Hematopoietic multipotent progenitor cell treated with erythropoietin and hydrocortisone succinate and interleukin-3 and kit ligand, for 17 days (in vitro differentiated cells): ENCODE results near the gene CFAP107.

ENCODE experiments used
- DNase-seq: peaks from one replicate; pipeline ENCODE4 v3.0.0-alpha.2; 2015; ENCODE audit warnings: low spot score

Gene CFAP107

DNA sequence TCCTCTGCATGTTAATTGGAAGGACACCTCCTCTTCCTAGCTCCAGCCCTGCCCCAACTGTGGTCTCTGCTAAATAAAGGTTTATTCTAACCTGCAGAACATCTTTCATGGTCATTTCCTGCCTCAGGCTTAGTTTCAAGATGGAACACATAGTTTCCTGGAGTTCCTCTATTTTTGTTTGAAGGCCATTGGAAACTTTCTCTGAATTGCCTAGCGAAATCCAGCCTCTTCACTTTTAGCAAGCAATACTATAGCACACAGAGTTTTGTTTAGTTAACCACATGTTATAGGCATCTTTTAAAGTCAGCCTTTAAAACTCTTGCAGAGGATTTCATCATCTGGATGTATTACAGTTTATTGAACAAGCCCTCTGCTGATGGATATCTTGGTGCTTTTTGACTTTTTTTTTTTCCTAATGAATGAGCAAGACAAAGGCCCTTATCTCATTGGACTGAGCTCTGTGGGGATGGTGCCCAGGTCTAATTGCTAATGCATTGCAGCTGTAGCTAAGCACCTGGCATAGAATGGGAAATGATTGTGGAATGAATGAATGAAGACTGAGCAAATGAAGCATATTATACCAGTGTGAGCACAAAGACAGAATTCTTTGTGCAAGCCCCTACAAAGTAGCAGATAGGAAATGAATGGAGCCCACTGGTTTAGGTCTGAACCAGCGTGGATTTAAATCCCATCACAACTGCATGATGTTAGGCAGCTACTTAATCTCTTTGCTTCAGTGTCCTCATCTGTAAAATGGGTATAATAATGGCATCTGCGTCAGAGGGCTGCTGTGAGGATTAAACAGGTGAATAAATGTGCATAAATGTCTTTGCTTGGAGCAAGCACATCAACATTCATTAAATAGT lies 641 bp upstream of the CFAP107 start:
- no peak for DNase-seq

DNA sequence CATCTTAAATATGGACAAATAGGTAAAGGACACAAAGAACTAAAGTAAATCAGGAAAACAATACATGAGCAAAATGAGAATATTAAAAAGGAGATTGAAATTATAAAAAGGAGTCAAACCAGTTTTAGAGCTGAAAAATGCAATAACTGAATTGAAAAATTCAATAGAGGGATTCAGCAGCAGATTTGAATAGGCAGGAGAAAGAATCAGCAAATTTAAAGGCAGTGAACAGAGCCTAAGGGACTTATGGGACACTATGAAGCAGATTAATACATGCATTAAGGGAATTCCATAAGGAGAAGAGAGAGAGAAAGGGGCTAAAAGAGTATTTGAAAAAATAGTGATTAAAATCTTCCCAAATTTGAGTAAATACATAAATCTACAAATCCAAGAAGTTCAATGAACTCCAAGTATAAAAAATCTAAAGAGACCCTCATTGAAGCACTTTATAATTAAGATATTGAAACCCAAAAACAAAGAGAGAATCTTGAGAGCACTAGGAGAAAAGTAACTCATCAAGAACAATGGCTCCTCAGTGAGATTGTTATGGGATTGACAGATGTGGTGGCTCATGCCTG lies 2.9 kb downstream of the CFAP107 start:
- DNase-seq = no peak

DNA sequence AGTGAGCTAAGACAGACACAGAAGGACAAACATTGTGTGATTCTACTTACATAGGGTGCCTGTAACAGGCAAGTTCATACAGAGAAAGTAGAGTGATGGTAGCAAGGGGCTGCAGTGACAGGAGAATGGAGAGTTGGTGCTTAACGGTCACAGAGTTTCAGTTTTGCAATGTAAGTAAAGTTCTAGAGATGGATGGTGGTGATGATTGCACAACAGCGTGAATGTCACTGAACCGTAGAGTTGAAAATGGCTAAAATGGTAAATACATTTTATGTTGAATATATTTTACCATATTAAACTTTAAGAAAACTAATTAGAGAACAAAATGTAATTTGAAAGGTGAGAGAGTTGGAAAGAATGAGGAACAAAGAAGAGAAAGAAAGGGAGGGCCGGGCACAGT lies 8.7 kb downstream of the CFAP107 start:
- DNase-seq = no peak

DNA sequence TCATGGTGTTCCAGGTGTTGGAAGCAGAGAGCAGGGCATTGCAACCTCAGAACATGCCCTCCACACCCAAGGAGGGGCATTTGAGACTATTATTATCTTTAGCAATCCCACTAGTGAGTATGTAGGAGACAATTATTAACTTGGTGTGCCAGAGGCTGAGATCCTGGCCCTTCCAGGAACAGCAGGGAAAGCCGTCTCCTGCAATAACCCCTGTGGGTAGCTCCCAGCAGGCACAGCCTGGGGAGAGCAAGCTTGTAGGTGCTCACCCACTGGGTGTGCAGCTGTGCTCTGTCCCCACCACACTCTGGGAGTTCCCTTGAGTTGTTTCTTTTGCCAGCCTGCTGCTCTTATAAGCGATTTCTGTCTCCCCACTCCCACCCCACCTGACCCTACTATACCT lies 10.3 kb downstream of the CFAP107 start:
- no peak for DNase-seq

DNA sequence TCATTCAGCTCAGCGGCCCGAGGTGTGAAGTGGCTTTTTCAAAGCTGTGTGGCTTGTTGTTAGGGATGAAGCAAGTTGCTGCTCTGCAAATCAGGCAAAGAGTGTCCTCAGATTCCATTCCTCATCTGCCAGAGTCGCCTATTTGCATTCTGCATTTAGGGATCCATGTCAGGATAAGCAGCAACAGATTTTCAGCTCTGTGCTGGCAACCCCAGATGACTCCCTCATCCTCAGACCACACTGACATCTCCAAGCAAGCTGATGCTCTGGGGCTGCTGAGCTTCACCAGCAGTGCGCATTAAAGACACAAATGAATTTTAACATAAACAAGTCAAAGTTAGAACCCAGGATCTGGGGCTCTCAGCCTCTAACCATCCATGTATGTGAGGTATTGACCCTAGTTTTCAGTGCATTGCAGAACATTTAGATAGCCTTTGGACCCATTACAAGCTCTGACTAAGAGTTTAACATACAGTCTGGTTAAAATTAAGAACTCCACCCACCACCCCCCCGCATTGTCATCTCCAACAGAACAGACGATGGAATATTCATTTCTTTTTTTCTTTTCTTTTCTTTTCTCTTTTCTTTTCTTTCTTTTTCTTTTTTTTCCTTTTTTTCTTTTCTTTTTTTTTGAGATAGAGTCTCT lies 10.9 kb downstream of the CFAP107 start:
- no peak for DNase-seq

DNA sequence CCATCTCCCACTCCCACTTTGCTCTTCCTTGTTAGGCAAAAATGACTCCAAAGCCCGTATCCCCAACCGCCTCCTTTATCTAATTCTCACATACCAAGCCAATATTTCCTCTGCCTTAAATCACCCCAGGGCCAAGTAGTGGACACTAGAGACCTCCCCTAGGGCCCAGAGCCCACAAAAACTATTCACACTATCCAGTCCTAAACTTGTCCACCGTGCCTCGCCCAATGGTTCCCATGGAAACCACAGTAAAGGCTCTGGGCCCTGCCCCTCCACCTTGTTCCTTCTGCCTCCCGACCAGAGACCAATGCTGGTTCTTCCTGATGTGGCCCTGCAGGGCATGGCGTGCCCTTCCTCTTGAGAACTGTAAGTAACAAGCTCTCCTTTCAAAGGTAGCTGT lies 11.8 kb downstream of the CFAP107 start:
- DNase-seq = no peak

DNA sequence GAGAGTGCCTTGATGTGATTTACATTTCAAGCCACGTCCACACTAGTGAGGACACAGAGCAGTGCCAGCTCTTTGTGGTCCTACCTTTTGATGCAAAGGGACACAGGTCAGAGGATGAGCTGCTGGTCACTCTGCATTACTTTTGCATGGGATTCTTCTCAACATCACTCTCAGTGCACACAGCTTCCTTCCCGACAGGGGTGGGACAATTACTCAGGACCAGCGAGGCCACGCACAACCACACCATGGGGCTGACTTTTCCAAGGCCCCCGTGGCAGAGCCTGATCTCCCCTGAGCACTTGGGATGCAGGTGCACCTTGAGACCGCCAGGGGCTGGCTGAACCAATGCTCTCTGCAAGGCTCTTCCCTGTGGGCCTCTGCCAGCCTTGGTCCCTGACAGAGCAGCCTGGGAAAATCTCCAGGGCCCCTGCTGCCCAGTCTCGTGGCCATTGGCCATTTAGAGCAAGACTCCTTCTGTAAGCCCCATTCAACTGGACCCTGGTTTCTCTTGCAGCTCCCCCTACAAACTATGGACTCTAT lies 14.3 kb downstream of the CFAP107 start:
- DNase-seq = no peak

DNA sequence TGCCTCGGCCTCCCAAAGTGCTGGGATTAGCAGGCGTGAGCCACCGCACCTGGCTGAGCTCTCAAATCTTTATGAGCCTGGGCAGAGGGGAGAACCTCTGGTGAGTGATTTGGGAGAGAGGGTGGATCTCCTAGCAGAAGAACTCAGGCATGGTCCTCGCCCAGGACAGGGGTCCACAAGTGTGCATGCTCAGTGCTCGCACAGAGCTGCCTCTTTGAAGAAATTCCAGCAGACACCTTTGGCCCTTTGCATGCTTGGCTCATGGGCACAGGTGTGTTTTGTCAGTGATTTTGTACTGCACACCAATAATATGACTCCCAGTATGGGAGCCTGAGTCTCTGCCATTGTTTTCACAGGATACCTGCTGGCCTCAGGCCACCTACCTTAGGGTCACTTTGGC lies 15.8 kb downstream of the CFAP107 start:
- DNase-seq = no peak

DNA sequence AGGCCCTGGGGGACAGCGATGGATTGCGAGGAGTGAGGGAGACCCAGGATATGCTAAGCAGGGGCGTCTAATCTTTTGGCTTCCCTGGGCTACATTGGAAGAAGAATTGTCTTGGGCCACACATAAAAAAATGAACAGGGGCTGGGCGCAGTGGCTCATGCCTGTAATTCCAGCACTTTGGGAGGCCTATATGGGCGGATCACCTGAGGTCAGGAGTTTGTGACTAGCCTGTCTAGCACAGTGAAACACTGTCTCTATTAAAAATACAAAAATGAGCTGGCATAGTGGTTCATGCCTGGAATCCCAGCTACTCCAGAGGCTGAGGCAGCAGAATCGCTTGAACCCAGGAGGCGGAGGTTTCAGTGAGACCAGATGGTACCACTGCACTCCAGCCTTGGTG lies 16.8 kb downstream of the CFAP107 start:
- no peak for DNase-seq

DNA sequence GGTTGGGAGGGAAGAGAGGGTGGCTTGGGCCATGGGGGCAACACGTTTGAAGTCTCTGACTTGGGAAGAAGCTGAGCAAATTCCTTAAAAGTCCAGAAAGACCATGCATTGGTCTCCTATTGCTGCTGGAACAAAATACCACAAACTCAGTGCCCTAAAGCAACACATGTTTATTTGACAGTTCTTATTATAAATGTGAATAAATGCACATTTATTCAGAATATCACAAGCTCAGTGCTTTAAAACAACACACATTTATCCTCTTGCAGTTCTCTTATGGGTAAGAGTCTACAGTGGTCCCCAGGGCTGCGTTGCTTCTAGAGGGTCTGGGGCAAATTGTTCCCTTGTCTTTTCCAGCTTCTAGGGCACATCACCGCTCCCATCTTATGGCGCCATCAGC lies 17.5 kb downstream of the CFAP107 start:
- no peak for DNase-seq

DNA sequence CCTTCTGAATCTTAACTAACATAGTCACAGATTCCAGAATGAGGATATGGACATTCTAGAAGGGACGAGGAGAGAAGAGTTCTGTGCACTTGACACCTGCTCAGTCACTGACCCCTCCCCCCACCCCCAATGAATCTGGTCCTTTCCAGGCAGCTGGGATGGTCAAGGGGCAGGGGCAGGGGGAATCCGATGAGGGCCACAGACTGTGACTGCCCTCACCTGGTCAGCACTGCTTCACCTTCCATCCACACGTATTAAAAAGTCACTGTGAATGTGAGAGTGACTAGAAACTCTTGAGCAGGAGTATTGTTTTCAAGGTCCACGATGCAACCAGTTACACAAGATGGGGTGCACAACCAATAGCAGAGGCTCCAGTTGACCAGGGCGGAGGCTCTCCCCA lies 18.0 kb downstream of the CFAP107 start:
- DNase-seq = no peak

DNA sequence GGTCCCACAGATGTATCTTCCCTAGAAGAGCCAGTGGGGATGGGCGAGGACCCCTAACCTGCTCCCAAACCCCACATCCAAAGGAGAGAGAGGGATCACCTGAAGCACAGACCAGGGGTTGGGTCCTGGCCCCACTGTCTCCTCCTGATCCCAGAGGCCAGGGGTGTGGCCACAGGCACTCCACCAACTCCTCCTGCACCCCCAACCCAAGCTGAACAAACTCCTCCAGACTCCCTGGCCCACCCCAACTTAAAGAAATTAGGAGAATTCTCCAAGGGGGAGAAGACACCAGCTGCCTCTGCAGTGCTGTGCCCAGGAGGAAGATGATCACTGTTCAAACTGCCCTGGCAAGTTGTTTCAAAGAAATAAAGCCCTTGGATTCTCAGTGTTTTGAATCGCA lies 23.0 kb downstream of the CFAP107 start:
- DNase-seq = no peak

DNA sequence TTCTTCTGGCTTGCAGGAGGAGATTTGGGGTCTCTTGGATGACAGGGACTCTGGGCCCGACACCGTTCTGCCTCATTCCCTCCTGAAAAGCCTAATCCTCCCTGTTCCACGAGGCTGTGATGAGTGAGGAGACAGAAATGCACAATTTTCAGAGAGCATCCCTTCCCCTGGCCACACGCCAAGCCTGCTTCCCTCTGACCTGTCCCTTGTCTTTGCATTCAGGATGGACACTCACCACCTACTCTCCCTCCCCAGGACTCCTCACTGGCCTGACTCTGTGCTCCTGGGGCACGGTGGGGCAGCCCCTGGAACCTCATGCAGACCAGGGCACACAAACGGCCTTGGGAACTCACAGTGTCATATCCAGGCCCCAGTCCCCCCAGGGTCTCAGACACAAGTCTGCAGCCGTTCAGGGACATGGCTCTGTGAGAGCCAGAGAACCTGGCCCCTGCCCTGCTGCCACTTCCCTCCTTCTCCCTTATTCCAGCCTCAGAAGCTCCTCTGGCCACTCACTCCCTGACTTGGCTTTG lies 24.0 kb downstream of the CFAP107 start:
- no peak for DNase-seq

DNA sequence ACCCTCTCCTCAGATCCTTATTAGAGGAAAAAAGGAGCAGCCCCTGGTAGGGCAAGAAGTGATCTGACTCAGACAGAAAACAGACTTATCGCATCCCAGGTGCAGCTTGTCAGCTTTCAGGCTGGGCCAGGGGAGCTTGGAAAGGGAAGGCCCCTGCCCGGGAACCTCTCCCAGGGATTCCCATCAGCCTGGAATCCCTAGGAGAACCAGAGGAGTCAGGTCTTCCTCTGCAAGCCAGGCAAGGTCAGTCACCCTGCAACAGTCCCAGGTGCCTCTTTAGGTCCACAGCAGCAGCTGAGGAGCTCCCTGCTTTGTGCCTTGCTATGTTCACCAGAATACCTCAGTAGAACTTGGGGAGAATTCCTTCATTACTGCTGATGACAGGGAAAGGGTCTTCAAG lies 24.6 kb downstream of the CFAP107 start:
- DNase-seq = no peak

DNA sequence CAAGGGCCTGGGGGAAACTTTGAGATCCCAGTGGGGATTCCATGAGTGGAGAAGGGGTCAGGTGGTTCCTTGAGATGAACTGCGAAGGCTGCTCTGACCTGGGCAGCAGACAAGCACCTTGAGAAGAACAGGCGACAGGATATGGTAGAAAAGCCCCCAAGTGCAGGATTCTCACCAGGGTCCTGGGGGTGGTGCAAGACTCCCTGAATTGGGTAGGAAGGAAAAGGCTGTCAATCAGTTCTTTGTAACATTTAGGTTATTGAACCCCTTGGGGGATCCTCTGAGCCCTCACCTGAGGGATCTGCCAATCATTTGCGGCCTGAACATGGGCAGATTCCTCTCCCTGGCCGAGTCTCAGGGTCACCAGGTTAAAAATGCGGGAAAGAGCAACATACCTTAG lies 25.2 kb downstream of the CFAP107 start:
- DNase-seq = no peak

DNA sequence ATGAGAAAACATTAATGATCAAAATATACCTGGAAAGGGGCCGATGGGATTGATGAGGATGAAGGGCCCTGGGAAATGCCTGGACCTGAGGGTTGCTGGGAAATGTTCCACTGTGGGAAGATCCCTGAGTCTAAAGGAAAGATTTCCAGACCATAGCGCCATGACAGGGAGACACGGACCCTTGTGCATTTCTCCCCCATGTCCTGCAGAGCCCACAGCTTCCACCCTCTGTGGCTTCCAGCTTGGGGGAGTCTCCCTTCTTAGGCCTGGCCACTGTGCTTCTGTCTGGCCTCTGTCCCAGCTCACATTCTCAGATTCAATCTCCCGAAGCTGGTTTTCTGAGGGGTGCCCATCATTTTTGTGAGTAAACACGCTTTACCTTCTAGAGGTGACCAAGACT lies 26.5 kb downstream of the CFAP107 start:
- DNase-seq = no peak

DNA sequence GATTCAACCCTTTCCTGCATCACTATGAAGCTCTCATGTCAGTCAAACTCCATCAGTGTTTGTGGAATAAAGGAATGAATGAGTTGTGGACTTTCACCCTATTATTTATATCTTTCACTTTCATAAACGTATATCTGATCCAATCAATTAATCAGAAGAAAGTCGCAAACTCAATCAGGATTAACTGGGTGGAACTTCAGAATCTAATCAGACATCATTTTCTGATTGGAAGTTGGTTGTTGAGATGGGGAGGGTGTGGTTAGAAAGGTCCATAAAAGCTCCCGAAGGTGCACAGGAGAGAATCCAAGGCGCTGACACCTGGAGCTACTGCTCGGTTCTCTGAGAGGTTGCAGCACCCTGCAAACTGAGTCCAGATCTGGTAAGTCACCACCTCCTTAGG lies 27.4 kb downstream of the CFAP107 start, which contains the start of gene PRAMEF12:
TSS of gene PRAMEF12 (plus strand) at position 301 of the 400 bp plus-strand sequence. CDS start 1,130 bp downstream, outside the sequence.
- no peak for DNase-seq

DNA sequence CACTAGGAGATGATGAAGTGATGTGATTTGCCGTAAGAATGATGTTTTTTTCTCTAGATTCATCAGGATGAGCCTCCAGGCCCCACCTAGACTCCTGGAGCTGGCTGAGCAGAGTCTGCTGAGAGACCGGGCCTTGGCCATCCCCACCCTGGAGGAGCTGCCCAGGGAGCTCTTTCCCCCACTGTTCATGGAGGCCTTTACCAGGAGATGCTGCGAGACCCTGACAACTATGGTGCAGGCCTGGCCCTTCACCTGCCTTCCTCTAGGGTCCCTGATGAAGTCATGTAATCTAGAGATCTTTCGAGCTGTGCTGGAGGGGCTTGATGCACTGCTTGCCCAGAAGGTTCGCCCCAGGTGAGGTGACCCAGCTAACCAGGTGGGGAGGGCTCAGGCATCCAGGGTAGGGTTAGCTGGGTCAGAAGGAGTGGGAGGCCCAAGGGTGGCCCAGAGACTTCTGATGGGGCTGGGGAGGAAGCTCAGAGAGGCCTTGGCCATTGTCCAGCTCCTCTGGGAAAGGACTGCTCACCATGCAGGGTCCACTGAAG lies 28.9 kb downstream of the CFAP107 start:
- no peak for DNase-seq

DNA sequence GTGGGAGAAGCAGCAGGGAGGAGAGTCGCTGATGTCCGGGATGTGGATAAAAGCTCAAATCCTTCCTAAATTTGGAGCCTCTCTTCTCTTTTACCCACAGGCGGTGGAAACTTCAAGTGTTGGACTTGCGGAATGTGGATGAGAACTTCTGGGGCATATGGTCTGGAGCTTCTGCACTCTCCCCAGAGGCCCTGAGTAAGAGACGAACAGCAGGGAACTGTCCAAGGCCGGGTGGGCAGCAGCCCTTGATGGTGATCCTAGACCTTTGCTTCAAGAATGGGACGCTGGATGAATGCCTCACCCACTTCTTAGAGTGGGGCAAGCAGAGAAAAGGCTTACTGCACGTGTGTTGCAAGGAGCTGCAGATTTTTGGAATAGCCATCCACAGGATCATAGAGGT lies 29.4 kb downstream of the CFAP107 start:
- no peak for DNase-seq

DNA sequence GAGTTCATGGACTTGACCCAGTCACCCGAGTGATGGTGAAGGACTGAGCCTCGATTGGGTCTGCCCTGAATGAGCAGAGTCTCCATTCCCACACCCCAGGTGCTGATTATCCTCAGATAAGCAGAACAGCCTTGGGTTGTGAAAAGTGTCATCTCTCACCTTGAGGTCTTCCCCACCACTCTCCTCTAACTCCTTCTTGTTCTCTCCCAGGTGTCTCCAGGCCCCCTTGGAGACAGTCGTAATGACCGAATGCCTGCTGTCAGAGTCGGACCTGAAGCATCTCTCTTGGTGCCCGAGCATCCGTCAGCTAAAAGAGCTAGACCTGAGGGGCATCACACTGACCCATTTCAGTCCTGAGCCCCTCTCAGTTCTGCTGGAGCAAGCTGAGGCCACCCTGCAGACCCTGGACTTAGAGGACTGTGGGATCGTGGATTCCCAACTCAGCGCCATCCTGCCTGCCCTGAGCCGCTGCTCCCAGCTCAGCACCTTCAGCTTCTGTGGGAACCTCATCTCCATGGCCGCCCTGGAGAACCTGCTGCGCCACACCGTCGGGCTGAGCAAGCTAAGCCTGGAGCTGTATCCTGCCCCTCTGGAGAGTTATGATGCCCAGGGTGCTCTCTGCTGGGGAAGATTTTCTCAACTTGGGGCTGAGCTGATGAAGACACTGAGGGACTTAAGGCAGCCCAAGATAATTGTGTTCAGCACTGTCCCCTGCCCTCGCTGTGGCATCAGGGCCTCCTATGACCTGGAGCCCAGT lies 31.0 kb downstream of the CFAP107 start:
- DNase-seq = no peak

DNA sequence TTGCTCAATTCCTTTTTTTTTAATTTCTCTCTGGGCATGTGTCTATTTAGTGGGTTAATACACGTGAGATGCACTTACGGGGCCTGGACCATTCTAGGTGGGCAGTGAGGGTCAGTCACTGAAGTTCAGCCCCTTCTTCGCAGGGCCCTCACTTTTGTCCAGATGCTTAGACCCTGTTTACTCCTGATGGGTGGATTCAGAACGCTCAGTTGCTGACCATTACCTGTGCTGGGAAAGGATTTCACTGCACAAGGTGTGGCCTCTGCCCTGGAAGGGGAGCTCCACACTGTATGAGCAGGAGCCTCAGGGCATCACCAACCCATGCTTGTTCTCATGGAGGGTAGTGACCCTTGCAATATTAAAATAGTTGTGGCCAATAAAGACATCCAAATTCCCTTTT lies 32.1 kb downstream of the CFAP107 start:
- no peak for DNase-seq

DNA sequence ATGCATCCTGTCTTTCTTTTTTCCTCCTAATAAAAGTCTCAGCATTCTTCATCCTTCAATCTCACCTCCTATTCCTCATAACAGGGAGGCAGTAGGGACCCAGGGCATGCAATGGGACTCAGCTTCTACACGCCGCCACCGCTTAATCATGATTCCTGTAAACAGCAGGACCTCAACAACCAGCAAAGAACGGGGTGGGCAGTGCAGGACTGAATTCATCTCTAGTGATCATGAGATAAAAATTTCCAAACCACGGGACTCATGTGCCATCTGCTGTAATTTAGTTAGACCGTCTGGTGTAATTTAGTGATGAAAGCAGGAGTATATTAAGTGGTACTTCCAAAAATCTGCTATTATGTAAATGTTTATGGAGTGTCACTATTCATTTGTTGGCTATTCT lies 32.9 kb downstream of the CFAP107 start:
- DNase-seq = no peak
